K562 (cell line): ENCODE measurements around the gene MFSD11. TPM values are rescaled to one million over a fixed set of nuclear protein-coding genes. Genes with fewer than 3 reads are reported as not detected.

ENCODE experiments used
- ADNP ChIP-seq: fragments of 200-800 bp; sonication (Bioruptor generic); IDR thresholded peaks from 2 replicates; pipeline ENCODE4 v1.6.1; 2016; ENCODE audit warnings: missing genetic modification characterization, missing compliant biosample characterization
- BRF1 ChIP-seq: IDR thresholded peaks from 3 replicates; pipeline ENCODE4 v1.6.1; 2011; ENCODE audit warnings: borderline replicate concordance, mild to moderate bottlenecking; ENCODE audit not compliant: insufficient read length; ENCODE audit errors: extremely low read depth
- CBFA2T3 ChIP-seq: fragments of 450-650 bp; IDR thresholded peaks from 2 replicates; pipeline ENCODE4 v1.6.1; 2017
- ELF2 ChIP-seq: fragments of 250-450 bp; sonication (Bioruptor Pico); IDR thresholded peaks from 2 replicates; pipeline ENCODE4 v1.5.0; 2021; ENCODE audit warnings: mild to moderate bottlenecking
- ETV1 ChIP-seq: fragments of 450-650 bp; conservative IDR thresholded peaks from 2 replicates; pipeline ENCODE4 v1.6.1; 2016; ENCODE audit warnings: missing genetic modification characterization, control low read depth, low read depth, missing compliant biosample characterization
- FOXJ2 ChIP-seq: fragments of 200-800 bp; sonication (Bioruptor generic); IDR thresholded peaks from 2 replicates; pipeline ENCODE4 v1.6.1; 2016; ENCODE audit warnings: missing genetic modification characterization, missing compliant biosample characterization
- GABPA ChIP-seq: fragments of 200-800 bp; sonication (Bioruptor generic); conservative IDR thresholded peaks from 2 replicates; pipeline ENCODE4 v1.6.1; 2016; ENCODE audit warnings: low read depth, missing genetic modification characterization, missing compliant biosample characterization
- GABPB1 ChIP-seq: sonication (generic); formaldehyde crosslinking; IDR thresholded peaks from 2 replicates; pipeline ENCODE4 v1.8.0; 2022; ENCODE audit warnings: mild to moderate bottlenecking, missing genetic modification reagents
- HCFC1 ChIP-seq: IDR thresholded peaks from 2 replicates; pipeline ENCODE4 v1.6.1; 2012; ENCODE audit warnings: low read depth, low read length, improper control_type of control experiment
- HSF4 ChIP-seq: fragments of 250-450 bp; sonication (Bioruptor Pico); IDR thresholded peaks from 2 replicates; pipeline ENCODE4 v2.1.2; 2022; ENCODE audit warnings: mild to moderate bottlenecking, moderate library complexity, borderline replicate concordance
- ILK ChIP-seq: fragments of 450-650 bp; IDR thresholded peaks from 2 replicates; pipeline ENCODE4 v1.6.1; 2016; ENCODE audit warnings: missing genetic modification characterization, low read depth, mild to moderate bottlenecking, missing compliant biosample characterization, moderate library complexity, borderline replicate concordance
- MAZ ChIP-seq, 2 experiments: fragments of 450-650 bp in 1 of 2; sonication (generic) in 1 of 2; formaldehyde crosslinking; IDR thresholded peaks in 1 of 2; conservative IDR thresholded peaks in 1 of 2; 2 replicates each; pipeline versions ENCODE4 v1.4.0 to v1.5.0; 2020; ENCODE audit warnings: mild to moderate bottlenecking in 1 of 2, missing genetic modification reagents in 1 of 2
- MCM3 ChIP-seq: fragments of 450-650 bp; IDR thresholded peaks from 2 replicates; pipeline ENCODE4 v1.6.1; 2016
- NBN ChIP-seq: fragments of 450-650 bp; IDR thresholded peaks from 2 replicates; pipeline ENCODE4 v1.6.1; 2016; ENCODE audit warnings: low read depth, mild to moderate bottlenecking
- NFYB ChIP-seq: IDR thresholded peaks from 2 replicates; pipeline ENCODE4 v1.6.1; 2011; ENCODE audit warnings: mild to moderate bottlenecking, moderate library complexity; ENCODE audit not compliant: insufficient read length; ENCODE audit errors: extremely low read depth
- POLR2G ChIP-seq: fragments of 200-400 bp; formaldehyde crosslinking; IDR thresholded peaks from 2 replicates; pipeline ENCODE4 v1.6.1; 2017; ENCODE audit warnings: low read depth, mild to moderate bottlenecking, antibody characterized with exemption, low read length, moderate library complexity
- SMAD1 ChIP-seq: fragments of 150-350 bp; IDR thresholded peaks from 2 replicates; pipeline ENCODE4 v1.6.1; 2014; ENCODE audit warnings: low read length, low read depth; ENCODE audit not compliant: partially characterized antibody
- SMAD2 ChIP-seq: fragments of 150-350 bp; IDR thresholded peaks from 2 replicates; pipeline ENCODE4 v1.6.1; 2014; ENCODE audit warnings: low read depth, mild to moderate bottlenecking, low read length
- U2AF2 ChIP-seq: fragments of 200-400 bp; formaldehyde crosslinking; optimal IDR thresholded peaks from 2 replicates; pipeline ENCODE3; 2017; ENCODE audit warnings: low read depth, mild to moderate bottlenecking, low read length
- ZFP36 ChIP-seq: fragments of 150-350 bp; IDR thresholded peaks from 2 replicates; pipeline ENCODE4 v1.6.1; 2018; ENCODE audit warnings: low read length, low read depth; ENCODE audit not compliant: partially characterized antibody
- ZNF324 ChIP-seq: fragments of 250-450 bp; sonication (Bioruptor Pico); IDR thresholded peaks from 2 replicates; pipeline ENCODE4 v1.4.0; 2020; ENCODE audit warnings: mild to moderate bottlenecking
- ZNF583 ChIP-seq: fragments of 250-450 bp; sonication (Bioruptor Pico); IDR thresholded peaks from 2 replicates; pipeline ENCODE4 v1.4.0; 2020
- ZNF75A ChIP-seq: fragments of 450-650 bp; formaldehyde crosslinking; IDR thresholded peaks from 2 replicates; pipeline ENCODE4 v1.4.0; 2020; ENCODE audit warnings: mild to moderate bottlenecking
- polyA plus RNA-seq, 8 experiments: library from polyadenylated mRNA; depleted of rRNA in 4 of 8; stranded (reverse) in 5 of 8; unstranded in 3 of 8; fragments of >200 nt; fragmentation: Nextera tagmentation in 2 of 8; fragmentation: Illumina TruSeq in 1 of 8; extraction: Ambion mirVana in 2 of 8; extraction: Trizol in 1 of 8; gene quantifications; 2 replicates each; pipeline versions ENCODE4 v1.2.1 to v1.2.3, GENCODE V29; 2011 to 2014; ENCODE audit warnings: inconsistent platforms in 1 of 8, missing spikeins in 1 of 8
- total RNA-seq, 7 experiments: library from RNA; depleted of rRNA in 6 of 7; stranded (reverse); fragments of >200 nt in 6 of 7; fragmentation: Illumina TruSeq in 2 of 7; extraction: Trizol in 2 of 7; gene quantifications; 2 replicates each; pipeline versions ENCODE4 v1.2.1 to v1.2.3, GENCODE V29; 2011 to 2021; ENCODE audit warnings: low replicate concordance in 1 of 7
- TF ChIP-seq, protein P1 (sequence below), 2 experiments: fragments of 150-350 bp in 1 of 2; IDR thresholded peaks; 2 replicates each; pipeline ENCODE4 v1.6.1; 2012 to 2016; ENCODE audit warnings: low read depth in 2 of 2, low read length in 2 of 2, mild to moderate bottlenecking in 1 of 2, moderate library complexity in 1 of 2
- TF ChIP-seq, protein P2 (sequence below): fragments of 250-450 bp; sonication (Bioruptor Pico); IDR thresholded peaks from 2 replicates; pipeline ENCODE4 v1.5.0; 2021; ENCODE audit warnings: mild to moderate bottlenecking, borderline replicate concordance

MFSD11 gene
- total and polyA plus RNA-seq, 9 of the 15 experiments (the other 6 are each of a cell fraction or from before 2014, with no cell fraction given): 14.4 to 24.5 (median 19.9) TPM

DNA sequence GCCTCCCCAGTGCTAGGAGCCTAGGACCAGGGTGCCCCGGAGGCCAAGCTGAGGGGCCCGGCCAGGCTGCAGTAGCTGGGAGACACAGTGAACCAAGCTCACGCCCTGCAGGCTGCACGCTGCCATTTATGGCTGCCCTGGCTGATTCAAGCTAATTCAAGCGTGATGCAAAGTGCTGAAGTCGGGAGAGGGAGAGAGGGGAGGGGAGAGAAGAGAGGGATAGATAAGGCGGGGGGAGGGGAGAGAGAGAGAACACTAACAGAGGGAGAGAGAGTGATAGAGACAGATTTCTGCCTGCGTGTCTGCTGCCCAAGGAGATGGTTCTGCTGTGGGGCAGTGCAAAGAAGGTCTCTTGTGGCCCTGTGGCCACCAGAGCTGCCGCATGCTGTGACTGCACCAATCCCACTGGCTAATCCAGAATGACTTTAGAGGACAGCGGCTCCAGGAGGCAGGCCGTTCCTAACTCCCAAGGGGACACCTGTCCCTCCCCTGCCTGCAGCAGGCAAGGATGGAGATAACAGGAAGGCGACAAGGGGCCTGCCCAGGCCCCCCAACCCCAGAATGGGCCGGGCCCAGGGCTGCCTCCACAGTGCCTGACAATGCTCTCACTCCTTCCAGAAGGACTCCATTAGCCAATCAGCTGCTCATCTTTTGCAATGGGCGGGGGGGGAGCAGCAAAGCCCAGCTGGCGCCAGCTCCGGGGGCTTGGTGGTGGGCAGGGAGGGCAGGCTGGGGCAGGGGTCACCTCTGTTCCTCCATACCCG is 40.0 kb upstream of the MFSD11 start (continued):
- TF ChIP-seq BRF1 (no peak), ZFP36 (no peak), ZNF583 (CRISPR knock-in tag) (no peak), ZNF324 (CRISPR knock-in tag) (no peak), U2AF2 (no peak), MAZ (CRISPR knock-in tag; conservative IDR thresholded peaks at IDR 0.05 in 1 of 2, IDR thresholded peaks at IDR 0.05 in 1 of 2) (peak; percentile 59 to 60; a peak in 3 of 4 replicates), ADNP (no peak), ETV1 (tag) (no peak), MCM3 (no peak), NFYB (no peak), HSF4 (no peak), NBN (peak; percentile 95), ILK (tag) (no peak), SMAD2 (no peak), GABPA (tag) (no peak), CBFA2T3 (peak; percentile 84), HCFC1 (no peak), FOXJ2 (peak; percentile 77), SMAD1 (no peak), ELF2 (CRISPR knock-in tag) (no peak), GABPB1 (CRISPR knock-in tag) (no peak), POLR2G (peak; percentile 76), ZNF75A (no peak)
- TF ChIP-seq, protein P1, sequence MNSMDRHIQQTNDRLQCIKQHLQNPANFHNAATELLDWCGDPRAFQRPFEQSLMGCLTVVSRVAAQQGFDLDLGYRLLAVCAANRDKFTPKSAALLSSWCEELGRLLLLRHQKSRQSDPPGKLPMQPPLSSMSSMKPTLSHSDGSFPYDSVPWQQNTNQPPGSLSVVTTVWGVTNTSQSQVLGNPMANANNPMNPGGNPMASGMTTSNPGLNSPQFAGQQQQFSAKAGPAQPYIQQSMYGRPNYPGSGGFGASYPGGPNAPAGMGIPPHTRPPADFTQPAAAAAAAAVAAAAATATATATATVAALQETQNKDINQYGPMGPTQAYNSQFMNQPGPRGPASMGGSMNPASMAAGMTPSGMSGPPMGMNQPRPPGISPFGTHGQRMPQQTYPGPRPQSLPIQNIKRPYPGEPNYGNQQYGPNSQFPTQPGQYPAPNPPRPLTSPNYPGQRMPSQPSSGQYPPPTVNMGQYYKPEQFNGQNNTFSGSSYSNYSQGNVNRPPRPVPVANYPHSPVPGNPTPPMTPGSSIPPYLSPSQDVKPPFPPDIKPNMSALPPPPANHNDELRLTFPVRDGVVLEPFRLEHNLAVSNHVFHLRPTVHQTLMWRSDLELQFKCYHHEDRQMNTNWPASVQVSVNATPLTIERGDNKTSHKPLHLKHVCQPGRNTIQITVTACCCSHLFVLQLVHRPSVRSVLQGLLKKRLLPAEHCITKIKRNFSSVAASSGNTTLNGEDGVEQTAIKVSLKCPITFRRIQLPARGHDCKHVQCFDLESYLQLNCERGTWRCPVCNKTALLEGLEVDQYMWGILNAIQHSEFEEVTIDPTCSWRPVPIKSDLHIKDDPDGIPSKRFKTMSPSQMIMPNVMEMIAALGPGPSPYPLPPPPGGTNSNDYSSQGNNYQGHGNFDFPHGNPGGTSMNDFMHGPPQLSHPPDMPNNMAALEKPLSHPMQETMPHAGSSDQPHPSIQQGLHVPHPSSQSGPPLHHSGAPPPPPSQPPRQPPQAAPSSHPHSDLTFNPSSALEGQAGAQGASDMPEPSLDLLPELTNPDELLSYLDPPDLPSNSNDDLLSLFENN (IDR thresholded peaks at IDR 0.05; ENCODE audit: low read depth in 2 of 2, low read length in 2 of 2): no peak
- TF ChIP-seq, protein P2, sequence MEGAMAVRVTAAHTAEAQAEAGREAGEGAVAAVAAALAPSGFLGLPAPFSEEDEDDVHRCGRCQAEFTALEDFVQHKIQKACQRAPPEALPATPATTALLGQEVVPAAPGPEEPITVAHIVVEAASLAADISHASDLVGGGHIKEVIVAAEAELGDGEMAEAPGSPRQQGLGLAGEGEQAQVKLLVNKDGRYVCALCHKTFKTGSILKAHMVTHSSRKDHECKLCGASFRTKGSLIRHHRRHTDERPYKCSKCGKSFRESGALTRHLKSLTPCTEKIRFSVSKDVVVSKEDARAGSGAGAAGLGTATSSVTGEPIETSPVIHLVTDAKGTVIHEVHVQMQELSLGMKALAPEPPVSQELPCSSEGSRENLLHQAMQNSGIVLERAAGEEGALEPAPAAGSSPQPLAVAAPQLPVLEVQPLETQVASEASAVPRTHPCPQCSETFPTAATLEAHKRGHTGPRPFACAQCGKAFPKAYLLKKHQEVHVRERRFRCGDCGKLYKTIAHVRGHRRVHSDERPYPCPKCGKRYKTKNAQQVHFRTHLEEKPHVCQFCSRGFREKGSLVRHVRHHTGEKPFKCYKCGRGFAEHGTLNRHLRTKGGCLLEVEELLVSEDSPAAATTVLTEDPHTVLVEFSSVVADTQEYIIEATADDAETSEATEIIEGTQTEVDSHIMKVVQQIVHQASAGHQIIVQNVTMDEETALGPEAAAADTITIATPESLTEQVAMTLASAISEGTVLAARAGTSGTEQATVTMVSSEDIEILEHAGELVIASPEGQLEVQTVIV (CRISPR knock-in tag): no peak
